GM12872 (cell line): ENCODE measurements around the gene CCDC71.

Source experiments
- CTCF ChIP-seq: IDR thresholded peaks from 3 replicates; pipeline ENCODE4 v1.5.1; 2011; ENCODE audit warnings: low read depth, mild to moderate bottlenecking, low read length, moderate library complexity; ENCODE audit not compliant: insufficient read depth

The CCDC71 gene

GRCh38 chr3:49124991-49125670 lies 41.0 kb downstream of the CCDC71 start:
- TF ChIP-seq CTCF: peak; percentile 40; the same call in 2 of the 3 replicates

DNA sequence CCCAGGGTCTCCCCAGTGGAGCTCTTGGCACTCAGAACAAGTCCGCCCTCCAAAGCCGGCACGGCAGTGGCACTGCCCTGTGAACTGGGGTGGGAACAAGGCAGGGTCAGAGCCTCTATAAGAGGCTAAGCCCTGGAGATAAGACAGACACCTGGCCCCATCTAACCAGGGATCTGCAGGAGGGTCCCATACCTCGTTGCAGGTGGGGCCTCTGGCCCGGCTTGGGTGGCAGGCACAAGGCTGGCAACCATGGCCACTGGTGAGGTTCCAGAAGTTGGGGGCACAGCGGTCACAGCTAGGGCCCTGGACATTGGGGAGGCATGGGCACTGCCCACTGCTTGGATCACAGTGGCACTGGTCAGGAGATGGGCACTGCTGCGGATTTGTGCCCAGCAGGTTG lies 41.9 kb downstream of the CCDC71 start:
- TF ChIP-seq CTCF: no peak

GRCh38 chr3:49123687-49124086 lies 42.4 kb downstream of the CCDC71 start:
- TF ChIP-seq CTCF: no peak

- TF ChIP-seq CTCF: no peak
These were observed 43.1 kb downstream of the CCDC71 start for GRCh38 chr3:49122886-49123545.

- TF ChIP-seq CTCF: no peak
These were observed 43.7 kb downstream of the CCDC71 start for GRCh38 chr3:49122451-49122850.

- TF ChIP-seq CTCF: no peak
These were observed 44.1 kb downstream of the CCDC71 start for GRCh38 chr3:49122022-49122421.

GRCh38 chr3:49121132-49121736 lies 44.9 kb downstream of the CCDC71 start:
- TF ChIP-seq CTCF: no peak
